H9 (cell line): ENCODE measurements around the gene RCAN2. TPM values are rescaled to one million over a fixed set of nuclear protein-coding genes. Genes with fewer than 3 reads are reported as not detected.

Experiments used
- DNase-seq: peaks from one replicate; pipeline ENCODE4 v3.0.0-alpha.2; 2017
- H2AFZ ChIP-seq: one replicate; pipeline ENCODE4 v1.6.1; 2013; ENCODE audit warnings: mild to moderate bottlenecking, low read length, control low read depth, moderate library complexity
- H2AK5ac ChIP-seq: 2 replicates; pipeline ENCODE4 v1.6.1; 2013; ENCODE audit warnings: low read length, control low read depth, mixed read lengths; ENCODE audit not compliant: insufficient read length
- H2BK120ac ChIP-seq: one replicate; pipeline ENCODE4 v1.6.1; 2013; ENCODE audit warnings: low read depth, mild to moderate bottlenecking, low read length, control low read depth, inconsistent platforms; ENCODE audit not compliant: poor library complexity, severe bottlenecking
- H2BK12ac ChIP-seq: 2 replicates; pipeline ENCODE4 v1.6.1; 2013; ENCODE audit warnings: low read length, control low read depth, mixed read lengths, low read depth; ENCODE audit not compliant: insufficient read length
- H2BK15ac ChIP-seq: 2 replicates; pipeline ENCODE4 v1.6.1; 2013; ENCODE audit warnings: low read depth, low read length, control low read depth
- H2BK20ac ChIP-seq: one replicate; pipeline ENCODE4 v1.6.1; 2013; ENCODE audit warnings: low read depth, mild to moderate bottlenecking, low read length, control low read depth, inconsistent platforms; ENCODE audit not compliant: poor library complexity, severe bottlenecking
- H2BK5ac ChIP-seq: 2 replicates; pipeline ENCODE4 v1.6.1; 2013; ENCODE audit warnings: low read length, control low read depth, mixed read lengths; ENCODE audit not compliant: insufficient read length
- H3K14ac ChIP-seq: 2 replicates; pipeline ENCODE4 v1.6.1; 2013; ENCODE audit warnings: low read length, control low read depth; ENCODE audit not compliant: insufficient read depth
- H3K18ac ChIP-seq: 2 replicates; pipeline ENCODE4 v1.6.1; 2013; ENCODE audit warnings: low read depth, mild to moderate bottlenecking, mixed read lengths, low read length, control low read depth; ENCODE audit not compliant: insufficient read length
- H3K23ac ChIP-seq: 2 replicates; pipeline ENCODE4 v1.6.1; 2013; ENCODE audit warnings: low read length, control low read depth, mixed read lengths, low read depth; ENCODE audit not compliant: insufficient read length
- H3K23me2 ChIP-seq: 2 replicates; pipeline ENCODE4 v1.6.1; 2013; ENCODE audit warnings: low read depth, mild to moderate bottlenecking, mixed read lengths, low read length, control low read depth; ENCODE audit not compliant: insufficient read length, poor library complexity, severe bottlenecking
- H3K27ac ChIP-seq: 2 replicates; pipeline ENCODE4 v1.5.1; 2013; ENCODE audit warnings: low read length, control low read depth, mixed read lengths, low read depth; ENCODE audit not compliant: insufficient read length
- H3K27me3 ChIP-seq: 2 replicates; pipeline ENCODE4 v1.6.1; 2013; ENCODE audit warnings: low read length, control low read depth, inconsistent platforms; ENCODE audit not compliant: insufficient read depth
- H3K4ac ChIP-seq: 2 replicates; pipeline ENCODE4 v1.6.1; 2013; ENCODE audit warnings: low read depth, mild to moderate bottlenecking, control low read depth, inconsistent platforms, low read length, moderate library complexity
- H3K4me1 ChIP-seq: 2 replicates; pipeline ENCODE4 v1.6.1; 2013; ENCODE audit warnings: low read length, control low read depth, inconsistent platforms; ENCODE audit not compliant: insufficient read depth
- H3K4me2 ChIP-seq: 2 replicates; pipeline ENCODE4 v1.6.1; 2013; ENCODE audit warnings: low read length, control low read depth, mixed read lengths; ENCODE audit not compliant: insufficient read length, insufficient read depth
- H3K56ac ChIP-seq: 2 replicates; pipeline ENCODE4 v1.6.1; 2013; ENCODE audit warnings: low read depth, mild to moderate bottlenecking, mixed read lengths, low read length, control low read depth; ENCODE audit not compliant: insufficient read length
- H3K79me1 ChIP-seq: 2 replicates; pipeline ENCODE4 v1.6.1; 2013; ENCODE audit warnings: low read depth, mild to moderate bottlenecking, moderate library complexity, low read length, control low read depth, inconsistent platforms; ENCODE audit not compliant: insufficient read depth, poor library complexity, severe bottlenecking
- H3K79me2 ChIP-seq: 2 replicates; pipeline ENCODE4 v1.6.1; 2013; ENCODE audit warnings: low read length, control low read depth, inconsistent platforms; ENCODE audit not compliant: insufficient read depth
- H3K9ac ChIP-seq: 2 replicates; pipeline ENCODE4 v1.6.1; 2013; ENCODE audit warnings: low read length, control low read depth, mixed read lengths; ENCODE audit not compliant: insufficient read length; ENCODE audit errors: extremely low read depth
- H3K9me3 ChIP-seq: one replicate; pipeline ENCODE4 v1.6.1; 2013; ENCODE audit warnings: low read depth, low read length, inconsistent platforms; ENCODE audit not compliant: control insufficient read depth
- H3T11ph ChIP-seq: one replicate; pipeline ENCODE4 v1.6.1; 2013; ENCODE audit warnings: mild to moderate bottlenecking, low read length, control low read depth, inconsistent platforms
- H4K20me1 ChIP-seq: one replicate; pipeline ENCODE4 v1.6.1; 2013; ENCODE audit not compliant: control insufficient read depth, insufficient read length, insufficient read depth
- H4K5ac ChIP-seq: 2 replicates; pipeline ENCODE4 v1.6.1; 2013; ENCODE audit warnings: low read depth, mild to moderate bottlenecking, mixed read lengths, low read length, control low read depth; ENCODE audit not compliant: insufficient read length
- H4K8ac ChIP-seq: replicated peaks from 2 replicates; pipeline ENCODE4 v1.6.1; 2013; ENCODE audit warnings: low read length, control low read depth, mixed read lengths, low read depth; ENCODE audit not compliant: insufficient read length
- H4K91ac ChIP-seq: 2 replicates; pipeline ENCODE4 v1.6.1; 2013; ENCODE audit warnings: low read depth, mild to moderate bottlenecking, moderate library complexity, mixed read lengths, low read length, control low read depth; ENCODE audit not compliant: insufficient read length
- H3K27ac Mint-ChIP-seq, 3 experiments: 2 replicates in 2 of 3; 3 replicates in 1 of 3; pipeline ENCODE4 v1.8.0; 2020 to 2021; ENCODE audit warnings: mixed read lengths in 3 of 3, mild to moderate bottlenecking in 1 of 3, moderate library complexity in 1 of 3
- H3K27me3 Mint-ChIP-seq: 2 replicates; pipeline ENCODE4 v1.8.0; 2021; ENCODE audit warnings: low read depth, mild to moderate bottlenecking, moderate library complexity, mixed read lengths
- H3K36me3 Mint-ChIP-seq, 3 experiments: 2 replicates in 2 of 3; 3 replicates in 1 of 3; pipeline ENCODE4 v1.8.0; 2020 to 2021; ENCODE audit warnings: low read depth in 3 of 3, mixed read lengths in 3 of 3; ENCODE audit not compliant: insufficient read depth in 1 of 3
- H3K4me1 Mint-ChIP-seq, 2 experiments: 2 replicates each; pipeline ENCODE4 v1.8.0; 2020; ENCODE audit warnings: mixed read lengths in 2 of 2
- H3K4me3 Mint-ChIP-seq, 2 experiments: 2 replicates in 1 of 2; 3 replicates in 1 of 2; pipeline ENCODE4 v1.8.0; 2020 to 2021; ENCODE audit warnings: mild to moderate bottlenecking in 2 of 2, mixed read lengths in 2 of 2, moderate library complexity in 1 of 2
- H3K9me3 Mint-ChIP-seq, 2 experiments: 2 replicates in 1 of 2; 3 replicates in 1 of 2; pipeline ENCODE4 v1.8.0; 2020; ENCODE audit warnings: mild to moderate bottlenecking in 2 of 2, mixed read lengths in 2 of 2, moderate library complexity in 1 of 2
- CTCF ChIP-seq: fragments of 200-600 bp; sonication (generic); conservative IDR thresholded peaks from 3 replicates; pipeline ENCODE4 v1.8.0; 2021; ENCODE audit warnings: antibody characterized with exemption, mild to moderate bottlenecking
- WGBS: extraction: QIAGEN DNeasy Blood & Tissue Kit; methylation state at CpG from one replicate; pipeline ENCODE4 v1.1.7; 2013; ENCODE audit warnings: missing lambda C conversion rate, low lambda C conversion rate, mixed read lengths; ENCODE audit not compliant: insufficient read length; ENCODE audit errors: extremely low coverage; 5-methylcytosine and 5-hydroxymethylcytosine counted together
- total RNA-seq: library from RNA; stranded (reverse); gene quantifications from 2 replicates; pipeline ENCODE4 v1.2.1, GENCODE V29; 2021

The RCAN2 gene
- total RNA-seq, 1 experiment from 2014 or later = 3.0 TPM

DNA sequence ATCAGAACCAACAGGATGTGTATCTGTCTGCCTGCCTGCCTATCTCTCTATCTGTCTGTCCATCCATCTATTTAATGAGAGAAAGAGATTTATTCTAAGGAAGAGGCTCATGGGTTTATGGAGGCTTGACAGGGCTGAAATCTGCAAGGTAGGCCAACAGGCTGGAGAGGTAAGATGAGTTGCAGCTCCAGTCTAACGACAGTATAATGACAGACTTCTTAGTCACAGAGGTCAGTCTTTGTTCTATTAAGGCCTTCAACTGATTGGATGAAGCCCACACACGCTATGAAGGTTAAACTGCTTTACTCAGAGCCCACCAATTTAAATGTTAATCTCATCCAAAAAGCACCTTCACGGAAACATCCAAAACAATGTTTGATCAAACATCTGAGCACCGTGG lies 220.1 kb downstream of the RCAN2 start:
- Mint-ChIP-seq H3K27me3 (no peaks in the 10 kb centered on the region), H3K36me3 (no peaks in the 10 kb centered on the region; a peak in 1 of 7 replicates), H3K27ac (no peak overlapping the region), H3K9me3 (no peaks in the 10 kb centered on the region), H3K4me3 (no peak overlapping the region), H3K4me1 (no peaks in the 10 kb centered on the region)
- H3T11ph ChIP-seq = no peak overlapping the region
- no peaks in the 10 kb centered on the region for H4K20me1 ChIP-seq
- no peak overlapping the region for H3K4me2 ChIP-seq
- H3K14ac ChIP-seq = no peak overlapping the region
- H2BK15ac ChIP-seq = no peak overlapping the region
- no peak for TF ChIP-seq CTCF
- no peak overlapping the region for H2BK12ac ChIP-seq
- H3K9me3 ChIP-seq = no peaks in the 10 kb centered on the region
- H3K79me1 ChIP-seq = no peaks in the 10 kb centered on the region
- no peaks in the 10 kb centered on the region for H3K79me2 ChIP-seq
- H3K23ac ChIP-seq = no peak overlapping the region
- no peak overlapping the region for H3K9ac ChIP-seq
- H4K8ac ChIP-seq = no peak overlapping the region
- H2BK20ac ChIP-seq = no peak overlapping the region
- no peaks in the 10 kb centered on the region for H3K27me3 ChIP-seq
- no peaks in the 10 kb centered on the region for H3K23me2 ChIP-seq
- no peak for DNase-seq
- no peak overlapping the region for H4K5ac ChIP-seq
- no peak overlapping the region for H3K18ac ChIP-seq
- H2AFZ ChIP-seq = no peak overlapping the region
- no peak overlapping the region for H2BK120ac ChIP-seq
- no peaks in the 10 kb centered on the region; the same call in 1 of the 2 replicates for H3K4me1 ChIP-seq
- no peak overlapping the region for H3K56ac ChIP-seq
- H4K91ac ChIP-seq = no peak overlapping the region
- no peak overlapping the region for H2BK5ac ChIP-seq
- no peak overlapping the region for H3K27ac ChIP-seq
- no peak overlapping the region for H3K4ac ChIP-seq
- WGBS = no CpG with 5 or more reads among the region's 4 CpGs
- no peak overlapping the region for H2AK5ac ChIP-seq
